Activated T-helper 1 cell treated with anti-CD3 and anti-CD28 coated beads, Interleukin-12 subunit alpha, Interleukin-12 subunit beta, Interleukin-2, Interleukin-4 antibody, amounts not matched to agents 30 ng/mL and 10 ng/mL and 1 ng/mL, durations not matched to agents 14 hours and 24 hours and 36 hours (primary cell): ENCODE results near the gene UGT2B17. TPM values are rescaled to one million over a fixed set of nuclear protein-coding genes. Genes with fewer than 3 reads are reported as not detected.
"Not testable (repeated sequence)": the region's sequence is repeated elsewhere in the genome, so short reads cannot be mapped to it uniquely, and the experiment has no call there.

Experiments used
- DNase-seq: peaks from one replicate; pipeline ENCODE4 v3.0.0; 2021; ENCODE audit warnings: low spot score
- H3K27ac Mint-ChIP-seq: one replicate; pipeline ENCODE4 v1.8.0; 2021; ENCODE audit warnings: mild to moderate bottlenecking, mixed read lengths
- H3K27me3 Mint-ChIP-seq: one replicate; pipeline ENCODE4 v1.8.0; 2022; ENCODE audit warnings: mild to moderate bottlenecking, moderate library complexity, mixed read lengths; ENCODE audit not compliant: insufficient read depth
- H3K36me3 Mint-ChIP-seq: one replicate; pipeline ENCODE4 v1.8.0; 2021; ENCODE audit warnings: low read depth, mixed read lengths
- H3K4me1 Mint-ChIP-seq: one replicate; pipeline ENCODE4 v1.8.0; 2021; ENCODE audit warnings: low read depth, mixed read lengths
- H3K4me3 Mint-ChIP-seq: one replicate; pipeline ENCODE4 v1.8.0; 2021; ENCODE audit warnings: mild to moderate bottlenecking, moderate library complexity, mixed read lengths
- H3K9me3 Mint-ChIP-seq: one replicate; pipeline ENCODE4 v1.8.0; 2021; ENCODE audit warnings: mixed read lengths
- intact Hi-C: fragments of 100-400 bp; cut with micrococcal nuclease; formaldehyde crosslinking; loops from one replicate; pipeline ENCODE4 v1.15.1; 2024
- total RNA-seq: library from RNA; stranded (reverse); gene quantifications from 2 replicates; pipeline ENCODE4 v1.2.3, GENCODE V29; 2022

UGT2B17 gene
- total RNA-seq: not detected in 2 replicates

DNA sequence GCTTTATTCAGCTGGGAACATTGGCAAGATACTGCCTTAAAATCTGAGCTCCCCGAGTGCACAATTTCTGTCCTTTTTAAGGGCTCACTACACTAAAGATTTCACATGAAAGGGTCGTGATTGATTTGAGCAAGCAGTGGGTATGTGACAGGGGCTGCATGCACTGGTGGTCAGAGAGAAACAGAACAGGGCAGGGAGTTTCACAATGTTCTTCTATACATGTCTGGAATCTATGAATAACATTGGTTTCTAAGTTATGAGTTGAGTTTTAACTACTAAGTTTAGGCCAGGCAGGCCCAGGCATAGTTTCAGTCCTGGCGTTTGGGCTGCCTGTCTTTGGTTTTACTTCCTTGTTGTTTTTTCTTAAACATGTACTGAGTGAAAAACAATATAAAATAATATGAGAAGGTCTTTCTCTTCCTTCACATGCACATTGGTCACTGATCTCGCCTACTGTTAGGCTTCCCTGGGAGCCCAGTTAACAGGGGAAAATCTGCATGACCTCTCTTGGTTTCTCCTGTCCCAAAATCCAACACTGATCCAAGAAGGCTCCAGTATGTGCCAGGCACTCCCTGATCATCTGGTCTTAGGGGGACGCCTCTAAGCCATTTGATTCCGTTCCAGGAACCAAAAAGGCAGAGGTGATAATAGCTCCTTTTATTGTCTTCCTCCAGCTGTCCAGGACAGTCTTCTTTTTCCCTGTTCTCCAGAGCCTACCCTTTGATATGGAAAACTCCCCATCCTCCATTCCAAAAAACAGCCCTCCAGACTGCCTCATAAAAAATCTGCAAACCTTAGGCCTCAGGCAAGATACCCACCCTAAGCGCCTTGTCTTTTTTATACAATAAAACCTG, at the start of gene UGT2B17:
TSS of gene UGT2B17 (minus strand) at position 51 of the 854 bp plus-strand sequence. CDS start 7,838 bp downstream, outside the sequence.
- Mint-ChIP-seq H3K36me3 (no peaks in the 10 kb centered on the region), H3K4me1 (no peaks in the 10 kb centered on the region), H3K4me3 (no peak within 1 kb of the TSS), H3K9me3 (no peaks in the 10 kb centered on the region), H3K27ac (no peak within 1 kb of the TSS), H3K27me3 (no peaks in the 10 kb centered on the region)
- intact Hi-C loops: no loop called here
- no peak for DNase-seq

DNA sequence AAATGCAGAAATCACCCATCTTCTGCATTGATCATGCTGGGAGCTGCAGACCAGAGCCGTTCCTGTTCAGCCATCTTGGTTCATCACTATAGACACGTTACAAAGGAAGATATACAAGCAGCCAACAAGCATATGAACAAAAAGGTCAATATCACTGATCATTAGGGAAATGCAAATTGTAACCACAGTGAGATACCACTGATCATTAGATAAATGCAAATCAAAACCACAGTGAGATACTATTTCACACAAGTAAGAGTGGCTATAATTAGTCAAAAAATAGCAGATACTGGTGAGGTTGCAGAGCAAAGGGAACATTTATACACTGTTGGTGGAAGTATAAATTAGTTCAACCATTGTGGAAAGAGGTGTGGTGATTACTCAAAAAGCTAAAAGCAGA, 46.6 kb upstream of the UGT2B17 start:
- DNase-seq, H3K36me3 Mint-ChIP-seq, H3K27me3 Mint-ChIP-seq, intact Hi-C loops, H3K27ac Mint-ChIP-seq, H3K4me3 Mint-ChIP-seq, H3K4me1 Mint-ChIP-seq, H3K9me3 Mint-ChIP-seq: not testable (repeated sequence)

DNA sequence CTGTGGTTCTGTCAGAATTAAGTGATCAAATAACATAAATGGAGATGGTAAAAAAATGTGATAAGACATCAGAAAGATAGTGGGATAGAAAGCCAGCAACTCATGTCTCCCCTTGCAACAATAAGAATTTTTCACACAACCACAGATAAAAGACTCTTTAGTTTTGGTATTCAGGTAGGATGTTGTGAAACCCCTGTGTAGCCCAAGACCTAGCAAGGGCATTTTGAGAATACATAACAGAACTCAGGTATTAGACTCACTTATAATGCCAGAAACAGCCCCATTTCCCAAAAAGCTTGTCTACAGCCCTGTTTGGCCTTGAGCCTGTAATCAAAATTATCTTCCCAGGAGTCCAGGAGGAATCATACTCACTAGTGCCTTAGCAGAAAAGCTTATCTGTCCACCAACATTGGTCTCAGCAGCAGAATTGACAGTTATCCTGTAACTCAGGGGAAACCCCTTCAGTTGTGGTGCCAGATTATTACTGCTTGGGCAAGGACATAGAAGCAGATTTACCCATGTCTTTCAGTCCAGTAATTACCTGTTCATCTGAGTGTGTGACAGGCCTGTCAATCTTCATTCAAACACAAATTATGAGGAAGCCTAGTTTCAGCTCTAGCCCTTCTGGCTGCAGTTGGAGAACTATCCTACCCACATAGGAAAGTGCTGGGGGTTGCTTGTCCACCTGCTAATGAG, 41.0 kb upstream of the UGT2B17 start:
- H3K27me3 Mint-ChIP-seq: peaks cover 4% of the 10 kb centered on the region
- no peak overlapping the region for H3K27ac Mint-ChIP-seq
- H3K36me3 Mint-ChIP-seq: no peaks in the 10 kb centered on the region
- no peaks in the 10 kb centered on the region for H3K4me1 Mint-ChIP-seq
- DNase-seq: no peak
- intact Hi-C loops: no loop called here
- no peaks in the 10 kb centered on the region for H3K9me3 Mint-ChIP-seq
- H3K4me3 Mint-ChIP-seq: no peak overlapping the region

DNA sequence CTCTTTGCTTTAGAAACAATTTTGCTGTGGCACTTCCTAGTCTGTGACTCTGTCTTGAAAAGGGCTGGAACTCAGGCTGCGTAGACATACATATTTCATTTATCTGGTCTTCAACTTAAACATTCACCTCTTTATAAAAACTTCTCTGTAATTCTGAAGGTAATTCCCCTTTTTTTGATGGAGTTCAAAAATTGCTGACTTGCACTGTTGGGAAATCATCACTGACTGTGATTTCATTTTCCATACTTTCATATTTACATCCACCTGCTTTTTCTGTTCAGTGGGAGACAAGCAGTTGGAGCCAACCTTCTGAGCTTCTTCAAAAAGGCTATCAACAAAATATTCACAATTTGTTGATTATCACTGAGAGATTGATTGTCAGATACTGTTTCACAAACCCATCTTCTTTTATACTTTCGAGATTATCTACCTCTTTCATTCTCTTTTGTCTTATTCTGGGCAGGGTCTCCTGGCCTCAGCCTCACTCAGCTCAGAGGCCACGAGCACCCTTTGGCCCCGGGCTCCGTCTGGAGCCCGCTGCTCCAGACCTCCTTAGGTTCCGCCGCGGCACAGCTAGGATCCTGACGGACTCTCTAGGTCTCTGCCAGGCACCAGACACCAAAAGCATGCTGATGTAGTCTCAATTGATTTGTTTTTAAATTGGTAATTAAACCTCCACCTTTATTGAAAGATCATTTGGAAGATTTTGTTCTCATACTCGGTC, 39.7 kb upstream of the UGT2B17 start:
- no peak for DNase-seq

DNA sequence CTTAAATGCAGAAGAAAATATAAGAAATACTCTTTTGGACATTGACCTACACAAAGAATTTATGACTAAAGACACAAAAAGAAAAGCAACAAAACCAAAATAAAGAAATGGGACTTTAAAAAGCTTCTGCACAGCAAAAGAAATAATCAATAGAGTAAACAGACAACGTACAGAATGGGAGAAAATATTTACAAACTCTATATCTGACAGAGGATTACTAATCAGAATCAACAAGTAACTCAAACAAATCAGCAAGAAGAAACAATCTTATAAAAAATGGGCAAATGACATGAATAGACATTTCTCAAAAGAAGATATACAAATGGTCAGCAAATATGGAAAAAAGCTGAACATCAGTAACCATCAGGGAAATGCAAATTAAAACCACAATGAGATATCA, 37.6 kb upstream of the UGT2B17 start:
- DNase-seq: no peak
- Mint-ChIP-seq H3K4me1 (no peaks in the 10 kb centered on the region), H3K4me3 (no peak overlapping the region), H3K27me3 (no peaks in the 10 kb centered on the region), H3K27ac (no peak overlapping the region), H3K9me3 (no peaks in the 10 kb centered on the region), H3K36me3 (no peaks in the 10 kb centered on the region)
- intact Hi-C loops: no loop called here

More for the DNA sequence above, 39.7 kb upstream of the UGT2B17 start:
- peaks cover 4% of the 10 kb centered on the region for H3K27me3 Mint-ChIP-seq
- H3K9me3 Mint-ChIP-seq: no peaks in the 10 kb centered on the region
- no peak overlapping the region for H3K4me3 Mint-ChIP-seq
- no peaks in the 10 kb centered on the region for H3K36me3 Mint-ChIP-seq
- H3K27ac Mint-ChIP-seq: no peak overlapping the region
- no peaks in the 10 kb centered on the region for H3K4me1 Mint-ChIP-seq
- intact Hi-C loops: no loop called here

DNA sequence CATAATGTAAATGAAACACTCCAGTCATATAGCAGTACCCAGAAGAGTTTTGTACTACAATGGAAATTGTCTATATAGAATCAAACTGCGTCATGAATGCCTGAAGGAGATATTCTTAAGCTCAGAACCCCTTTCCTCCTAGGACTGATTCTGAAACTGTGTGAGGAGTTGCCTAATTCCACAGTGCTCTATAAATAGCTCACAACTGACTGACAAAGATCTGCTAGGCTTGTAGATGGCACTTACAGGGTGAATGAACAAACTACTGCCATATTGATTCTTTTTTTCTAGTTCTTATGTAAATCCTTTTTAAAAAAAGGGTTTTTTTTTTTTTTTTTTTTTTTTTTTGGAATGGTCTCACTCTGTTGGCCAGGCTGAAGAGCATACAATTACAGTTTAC, 30.1 kb upstream of the UGT2B17 start:
- no peak overlapping the region for H3K27ac Mint-ChIP-seq
- H3K9me3 Mint-ChIP-seq: no peaks in the 10 kb centered on the region
- intact Hi-C loops: no loop called here
- no peaks in the 10 kb centered on the region for H3K4me1 Mint-ChIP-seq
- no peak overlapping the region for H3K4me3 Mint-ChIP-seq
- no peaks in the 10 kb centered on the region for H3K27me3 Mint-ChIP-seq
- no peaks in the 10 kb centered on the region for H3K36me3 Mint-ChIP-seq
- DNase-seq: no peak

DNA sequence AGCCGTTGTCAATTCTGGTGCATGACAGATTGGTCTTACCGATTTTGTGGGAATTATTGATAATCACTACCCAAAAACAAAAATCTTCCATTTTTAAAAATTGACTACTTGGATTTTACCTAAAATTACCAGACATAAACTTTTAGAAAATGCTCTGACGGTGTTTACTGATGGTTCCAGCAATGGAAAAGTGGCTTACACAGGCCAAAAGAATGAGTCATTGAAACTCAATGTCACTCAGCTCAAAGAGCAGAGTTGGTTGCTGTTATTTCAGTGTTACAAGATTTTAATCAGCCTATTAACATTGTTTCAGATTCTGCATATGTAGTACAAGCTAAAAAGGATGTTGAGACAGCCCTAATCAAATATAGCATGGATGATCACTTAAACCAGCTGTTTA, 23.0 kb upstream of the UGT2B17 start:
- intact Hi-C loops: no loop called here
- no peak for DNase-seq
- H3K27ac Mint-ChIP-seq: no peak overlapping the region
- no peaks in the 10 kb centered on the region for H3K27me3 Mint-ChIP-seq
- H3K9me3 Mint-ChIP-seq: no peaks in the 10 kb centered on the region
- no peaks in the 10 kb centered on the region for H3K36me3 Mint-ChIP-seq
- H3K4me3 Mint-ChIP-seq: no peak overlapping the region
- no peaks in the 10 kb centered on the region for H3K4me1 Mint-ChIP-seq

DNA sequence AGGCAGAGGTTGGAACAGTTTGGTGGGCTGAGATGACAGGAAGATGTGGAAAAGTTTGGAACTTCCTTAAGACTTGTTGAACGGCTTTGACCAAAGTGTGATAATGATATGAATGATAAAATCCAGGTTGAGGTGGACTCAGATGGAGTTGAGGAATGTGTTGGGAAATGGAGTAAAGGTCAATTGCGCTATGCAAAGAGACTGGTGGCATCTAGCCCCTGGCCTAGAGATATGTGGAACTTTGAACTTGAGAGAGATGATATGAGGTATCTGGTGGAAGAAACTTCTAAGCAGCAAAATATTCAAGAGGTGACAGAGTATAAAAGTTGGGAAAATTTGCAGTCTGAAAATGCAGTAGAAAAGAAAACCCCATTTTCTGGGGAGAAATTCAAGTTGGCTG, 21.4 kb upstream of the UGT2B17 start:
- Mint-ChIP-seq H3K27me3 (no peaks in the 10 kb centered on the region), H3K9me3 (no peaks in the 10 kb centered on the region), H3K4me3 (no peak overlapping the region), H3K27ac (no peak overlapping the region), H3K4me1 (no peaks in the 10 kb centered on the region), H3K36me3 (no peaks in the 10 kb centered on the region)
- intact Hi-C loops: no loop called here
- DNase-seq: no peak

DNA sequence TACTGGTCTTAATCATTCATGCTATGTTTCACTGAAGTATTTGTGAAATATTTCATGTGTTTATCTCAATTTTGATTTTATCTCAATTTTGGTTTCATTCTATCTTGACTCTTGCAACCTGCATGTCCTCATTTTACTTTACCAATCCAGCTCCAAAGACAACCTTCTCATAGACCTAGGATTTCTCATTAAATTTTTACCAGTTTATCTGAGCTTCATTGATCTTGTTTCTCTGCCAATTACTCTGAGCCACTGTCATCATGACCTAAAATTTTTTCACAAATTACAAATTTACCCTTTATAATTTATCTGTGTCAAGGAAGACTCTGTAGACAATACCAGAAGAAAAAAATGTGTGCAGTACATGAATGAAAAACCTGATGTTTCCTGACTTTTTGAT, 18.6 kb upstream of the UGT2B17 start:
- DNase-seq: no peak
- Mint-ChIP-seq H3K27me3 (no peaks in the 10 kb centered on the region), H3K4me3 (no peak overlapping the region), H3K9me3 (no peaks in the 10 kb centered on the region), H3K36me3 (no peaks in the 10 kb centered on the region), H3K4me1 (no peaks in the 10 kb centered on the region), H3K27ac (no peak overlapping the region)
- intact Hi-C loops: no loop called here

DNA sequence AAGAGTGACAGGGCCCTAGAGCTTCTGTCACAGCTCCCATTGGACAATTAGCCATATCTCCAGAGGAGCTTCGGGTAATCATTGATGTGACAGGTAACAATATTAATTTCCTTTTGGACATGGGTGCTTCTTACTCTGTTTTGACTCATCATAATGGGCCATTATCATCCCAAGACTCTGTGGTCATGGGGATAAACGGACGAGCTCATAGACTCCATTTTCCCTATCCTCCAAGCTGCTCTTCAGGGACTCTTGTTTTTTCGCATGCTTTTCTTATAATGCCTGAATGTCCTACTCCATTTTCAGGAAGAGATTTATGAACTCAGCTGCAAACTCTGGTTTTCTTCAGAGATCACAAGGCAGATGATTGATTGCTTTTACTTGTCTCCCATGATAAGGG, 17.0 kb upstream of the UGT2B17 start:
- H3K27me3 Mint-ChIP-seq: no peaks in the 10 kb centered on the region
- no peaks in the 10 kb centered on the region for H3K4me1 Mint-ChIP-seq
- no peak for DNase-seq
- intact Hi-C loops: no loop called here
- no peaks in the 10 kb centered on the region for H3K36me3 Mint-ChIP-seq
- no peak overlapping the region for H3K4me3 Mint-ChIP-seq
- no peak overlapping the region for H3K27ac Mint-ChIP-seq
- H3K9me3 Mint-ChIP-seq: no peaks in the 10 kb centered on the region

DNA sequence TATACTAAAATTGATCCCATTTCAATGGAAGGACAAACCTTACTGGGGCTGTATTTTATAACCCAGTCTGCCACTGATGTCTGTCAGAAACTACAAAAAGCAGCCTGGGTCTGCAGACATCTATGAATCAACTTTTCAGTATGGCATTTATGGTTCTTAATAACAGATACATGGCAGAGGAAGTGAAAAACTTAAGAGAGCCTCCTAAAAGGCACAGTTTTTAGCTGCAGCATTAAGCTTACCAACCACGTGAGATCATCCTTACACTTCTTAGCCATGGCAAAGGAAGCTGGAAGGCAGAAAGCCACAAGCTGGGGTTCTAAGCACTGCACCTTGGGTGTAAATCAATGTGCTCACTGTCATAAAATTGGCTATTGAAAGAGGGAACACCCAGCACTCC, 16.6 kb upstream of the UGT2B17 start:
- H3K4me3 Mint-ChIP-seq: no peak overlapping the region
- no peaks in the 10 kb centered on the region for H3K36me3 Mint-ChIP-seq
- H3K4me1 Mint-ChIP-seq: no peaks in the 10 kb centered on the region
- no peaks in the 10 kb centered on the region for H3K27me3 Mint-ChIP-seq
- no peaks in the 10 kb centered on the region for H3K9me3 Mint-ChIP-seq
- no peak overlapping the region for H3K27ac Mint-ChIP-seq
- intact Hi-C loops: no loop called here
- no peak for DNase-seq

DNA sequence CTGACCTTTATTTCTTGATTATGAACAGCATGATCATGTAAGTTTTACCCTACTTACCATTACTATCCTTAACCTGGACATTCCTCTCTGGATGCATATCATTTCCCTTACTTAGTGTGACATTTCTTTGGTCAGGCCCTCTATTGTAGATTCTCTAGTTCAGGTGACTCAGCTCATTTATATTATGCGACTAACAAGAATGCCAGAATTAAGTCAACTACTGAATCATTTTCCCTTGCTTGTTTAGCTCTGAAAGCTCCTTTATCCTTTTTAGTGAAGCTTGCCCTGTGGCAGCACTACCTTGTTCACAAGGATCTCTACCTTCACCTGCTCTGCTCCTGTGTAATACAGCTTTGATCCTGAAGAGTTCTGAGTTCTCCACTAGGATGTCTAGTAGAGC, 15.1 kb upstream of the UGT2B17 start:
- DNase-seq: no peak
- intact Hi-C loops: no loop called here
- Mint-ChIP-seq H3K4me3 (no peak overlapping the region), H3K4me1 (no peaks in the 10 kb centered on the region), H3K9me3 (no peaks in the 10 kb centered on the region), H3K36me3 (no peaks in the 10 kb centered on the region), H3K27me3 (no peaks in the 10 kb centered on the region), H3K27ac (no peak overlapping the region)

DNA sequence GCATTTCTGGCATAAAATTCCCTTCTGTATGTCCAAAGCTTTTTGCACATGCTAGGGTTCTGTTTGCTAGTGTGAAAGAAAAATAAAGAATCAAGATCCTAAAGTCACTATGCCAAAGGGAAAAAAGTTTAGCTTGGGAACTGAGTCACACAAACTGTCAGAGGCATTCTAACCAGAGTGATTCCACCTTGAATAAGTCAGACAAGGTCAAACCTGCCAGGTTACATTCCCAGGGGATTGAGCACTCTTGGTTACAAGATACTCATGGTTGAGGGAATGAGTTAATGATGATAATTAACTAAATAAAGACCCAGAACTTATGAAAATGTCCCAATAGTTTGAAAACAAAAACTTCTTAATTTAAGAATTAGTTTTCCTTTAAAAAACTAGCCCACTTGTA, 13.7 kb upstream of the UGT2B17 start:
- no peak for DNase-seq
- intact Hi-C loops: no loop called here
- Mint-ChIP-seq H3K27me3 (no peaks in the 10 kb centered on the region), H3K27ac (no peak overlapping the region), H3K36me3 (no peaks in the 10 kb centered on the region), H3K4me3 (no peak overlapping the region), H3K4me1 (no peaks in the 10 kb centered on the region), H3K9me3 (no peaks in the 10 kb centered on the region)
